8988T (cell line): ENCODE measurements around the gene AHR.
"Not testable (repeated sequence)": the region's sequence is repeated elsewhere in the genome, so short reads cannot be mapped to it uniquely, and the experiment has no call there.

Source experiments
- DNase-seq: peaks from one replicate; pipeline ENCODE4 v3.0.0; 2011

The AHR gene

DNA sequence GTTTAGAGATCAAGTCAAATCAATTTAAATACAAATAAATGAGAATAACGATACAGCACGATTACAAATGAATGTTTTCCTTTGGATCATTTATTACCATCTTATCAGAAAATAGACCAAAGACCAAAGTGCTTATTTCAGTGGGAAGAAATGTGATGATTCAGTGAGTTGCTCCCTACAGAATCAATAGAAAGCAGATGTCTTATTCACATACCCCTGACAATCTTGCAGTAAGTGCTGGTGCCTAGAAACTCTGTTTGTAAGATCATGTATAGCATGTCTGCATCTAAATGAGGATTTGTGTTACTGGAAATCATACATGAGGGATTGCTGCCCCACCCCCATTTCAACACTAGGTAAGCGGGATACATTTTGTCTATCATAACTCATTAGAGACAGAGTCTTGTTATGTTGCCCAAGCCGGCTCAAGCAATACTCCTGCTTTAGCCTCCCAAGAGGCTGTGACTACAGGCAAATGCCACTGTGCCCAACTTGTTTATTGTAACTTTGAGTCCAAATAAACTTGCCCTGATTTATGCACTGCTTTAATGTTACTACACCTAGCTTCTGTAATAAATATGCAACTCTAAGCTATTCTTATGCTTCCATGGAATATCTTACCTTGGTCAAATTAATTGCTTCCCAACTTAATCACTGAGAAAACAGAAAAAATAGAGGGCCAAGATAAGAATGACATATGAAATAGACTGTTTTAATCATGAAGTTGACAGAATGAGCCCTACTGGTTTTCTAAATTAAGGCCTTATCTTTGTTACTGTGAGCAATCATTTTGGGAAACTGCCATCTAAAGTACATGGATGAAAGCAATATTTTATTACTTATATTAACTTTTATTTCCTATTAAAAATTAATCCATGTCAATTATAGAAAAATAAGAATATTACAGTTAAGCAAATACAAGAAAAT is 82.5 kb downstream of the AHR start:
- no peak for DNase-seq

DNA sequence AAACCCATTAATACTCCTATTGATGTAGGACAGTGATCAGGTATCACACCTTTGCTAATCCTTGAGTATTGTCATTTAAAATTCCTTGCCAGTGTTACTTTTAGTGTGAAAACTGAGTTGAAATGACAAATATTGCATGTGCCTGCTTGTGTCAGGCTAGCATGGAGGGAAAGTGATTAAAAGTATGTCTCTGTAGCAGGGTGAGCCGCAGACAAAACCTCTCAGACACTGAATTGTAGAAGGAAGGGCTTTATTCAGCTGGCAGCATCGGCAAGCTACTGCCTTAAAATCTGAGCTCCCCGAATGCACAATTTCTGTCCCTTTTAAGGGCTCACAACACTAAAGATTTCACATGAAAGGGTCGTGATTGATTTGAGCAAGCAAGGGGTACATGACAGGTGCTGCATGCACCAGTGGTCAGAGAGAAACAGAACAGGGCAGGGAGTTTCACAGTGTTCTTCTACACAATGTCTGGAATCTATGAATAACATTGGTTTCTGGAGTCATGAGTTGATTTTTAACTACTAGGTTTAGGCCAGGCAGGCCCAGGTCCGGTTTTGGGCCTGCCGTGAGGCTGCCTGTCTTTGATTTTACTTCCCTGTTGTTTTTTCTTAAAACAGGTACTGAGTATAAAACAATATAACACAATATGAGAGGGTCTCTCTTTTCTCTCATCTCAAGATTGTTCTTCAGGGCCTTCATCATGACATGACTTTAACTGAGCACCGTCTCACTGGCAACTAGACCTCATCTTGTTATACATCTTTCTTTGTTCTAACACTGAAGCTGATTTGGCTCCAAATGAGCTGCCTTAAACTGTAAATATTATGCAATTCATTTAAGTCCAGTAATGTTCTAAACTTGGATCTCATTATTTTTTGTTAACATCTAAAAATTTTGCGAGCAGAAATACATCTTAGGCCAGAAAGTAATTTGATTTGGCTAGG is 84.2 kb downstream of the AHR start:
- not testable (repeated sequence) for DNase-seq

DNA sequence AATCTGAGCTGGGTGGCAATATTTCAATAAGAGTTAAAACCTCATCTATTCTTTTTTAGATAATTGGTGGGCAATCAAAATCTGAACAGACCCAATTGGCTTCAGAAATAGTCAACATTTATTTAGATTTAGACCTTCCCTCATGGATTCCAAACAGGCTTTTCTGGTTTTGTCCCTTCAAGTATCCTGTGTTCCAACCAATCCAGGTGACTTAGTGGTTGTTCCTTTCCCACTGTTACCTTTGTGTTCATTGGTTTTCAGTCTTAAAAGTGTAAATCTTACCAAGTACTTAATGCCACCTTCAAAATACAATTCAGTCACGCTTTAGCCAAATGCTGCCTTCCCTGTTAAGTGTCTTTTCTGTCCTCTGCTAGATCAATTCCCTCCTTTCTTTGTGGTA is 85.9 kb downstream of the AHR start:
- no peak for DNase-seq

DNA sequence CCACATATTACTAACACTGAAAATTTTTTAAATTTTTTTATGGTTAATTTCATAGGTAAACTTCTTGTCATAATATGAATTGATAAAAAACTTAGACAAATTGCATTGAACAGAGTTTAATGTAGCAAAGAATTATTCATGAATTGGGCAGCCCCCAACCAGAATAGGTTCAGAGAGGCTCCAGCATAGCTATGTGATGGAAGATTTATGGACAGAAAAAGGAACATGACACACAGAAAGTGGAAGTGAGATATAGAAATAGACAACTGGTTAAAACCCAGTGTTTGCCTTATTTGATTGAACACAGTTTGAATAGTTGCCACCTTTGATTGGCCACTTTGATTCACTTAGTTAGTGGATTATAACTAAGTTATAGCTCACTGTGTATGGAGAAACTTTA is 87.2 kb downstream of the AHR start:
- no peak for DNase-seq

DNA sequence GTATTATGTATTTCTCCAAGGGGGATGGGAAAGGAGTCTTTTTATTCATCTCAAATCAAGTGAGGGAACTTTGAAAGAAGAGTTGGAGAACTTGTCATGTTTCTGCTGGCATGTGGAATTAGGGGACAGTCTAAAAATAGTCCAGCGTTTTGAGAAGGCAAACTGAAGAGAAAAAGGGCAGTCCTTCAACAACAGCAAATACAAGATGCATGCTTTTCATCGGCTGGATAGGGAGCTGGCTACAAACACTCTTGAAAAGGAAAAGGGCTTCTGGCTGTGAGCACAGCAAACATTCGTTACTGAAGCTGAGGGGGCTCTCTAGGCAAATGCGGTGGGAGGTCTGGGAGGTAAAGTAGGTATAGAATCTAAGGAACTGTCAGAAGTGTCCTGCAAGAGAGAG is 91.9 kb downstream of the AHR start:
- DNase-seq: no peak

DNA sequence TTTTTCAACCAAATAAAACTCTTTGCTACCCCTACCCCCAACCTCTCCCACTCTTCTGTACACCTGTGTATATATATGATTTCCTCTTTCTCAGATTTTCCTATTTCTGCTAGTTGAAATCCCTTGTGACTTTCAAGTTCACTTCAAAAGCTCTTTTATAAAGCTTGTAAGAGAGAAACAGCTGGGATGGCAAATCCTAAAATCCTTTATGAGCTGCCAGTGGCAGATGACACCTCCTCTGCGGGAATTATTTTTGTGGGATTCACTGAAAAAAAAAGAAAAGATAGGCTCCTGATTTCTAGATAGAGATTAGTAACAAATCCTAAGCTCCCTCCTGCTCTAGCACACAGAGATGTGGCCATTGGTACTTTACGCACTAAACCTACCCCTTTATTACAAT is 92.9 kb downstream of the AHR start:
- DNase-seq: no peak

DNA sequence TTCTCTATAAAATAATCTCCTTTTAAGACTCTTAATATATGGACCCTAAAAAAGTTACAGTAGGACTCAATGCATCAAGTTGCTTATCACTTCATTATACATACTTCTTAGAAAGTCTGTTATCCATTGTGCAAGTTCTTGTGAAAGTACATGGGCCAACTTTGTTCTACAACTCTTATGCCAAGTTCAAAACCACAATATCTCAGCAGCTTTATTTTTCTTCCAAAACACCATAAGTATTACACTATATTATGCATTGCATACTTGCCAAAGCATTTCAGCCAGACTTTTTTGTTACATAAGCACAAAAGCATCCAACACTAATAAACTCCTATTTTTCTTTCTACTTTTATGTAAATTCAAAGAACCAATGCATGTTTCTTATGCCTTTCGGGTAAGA is 94.4 kb downstream of the AHR start:
- DNase-seq: no peak

DNA sequence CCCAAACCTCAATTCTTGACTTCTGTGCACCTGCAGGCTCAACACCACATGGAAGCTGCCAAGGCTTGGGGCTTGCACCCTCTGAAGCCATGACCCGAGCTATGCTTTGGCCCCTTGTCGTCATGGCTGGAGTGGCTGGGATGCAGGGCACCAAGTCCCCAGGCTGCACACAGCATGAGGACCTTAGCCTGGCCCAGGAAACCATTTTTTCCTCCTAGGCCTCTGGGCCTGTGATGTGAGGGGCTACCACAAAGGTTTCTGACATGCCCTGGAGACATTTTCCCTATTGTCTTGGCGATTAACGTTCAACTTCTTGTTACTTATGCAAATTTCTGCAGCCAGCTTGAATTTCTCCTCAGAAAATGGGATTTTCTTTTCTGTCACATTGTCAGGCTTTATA is 96.1 kb downstream of the AHR start:
- not testable (repeated sequence) for DNase-seq
